ENCODE results near the gene TSNAXIP1.
"Not testable (repeated sequence)": the region's sequence is repeated elsewhere in the genome, so short reads cannot be mapped to it uniquely, and the experiment has no call there.

The TSNAXIP1 gene

DNA sequence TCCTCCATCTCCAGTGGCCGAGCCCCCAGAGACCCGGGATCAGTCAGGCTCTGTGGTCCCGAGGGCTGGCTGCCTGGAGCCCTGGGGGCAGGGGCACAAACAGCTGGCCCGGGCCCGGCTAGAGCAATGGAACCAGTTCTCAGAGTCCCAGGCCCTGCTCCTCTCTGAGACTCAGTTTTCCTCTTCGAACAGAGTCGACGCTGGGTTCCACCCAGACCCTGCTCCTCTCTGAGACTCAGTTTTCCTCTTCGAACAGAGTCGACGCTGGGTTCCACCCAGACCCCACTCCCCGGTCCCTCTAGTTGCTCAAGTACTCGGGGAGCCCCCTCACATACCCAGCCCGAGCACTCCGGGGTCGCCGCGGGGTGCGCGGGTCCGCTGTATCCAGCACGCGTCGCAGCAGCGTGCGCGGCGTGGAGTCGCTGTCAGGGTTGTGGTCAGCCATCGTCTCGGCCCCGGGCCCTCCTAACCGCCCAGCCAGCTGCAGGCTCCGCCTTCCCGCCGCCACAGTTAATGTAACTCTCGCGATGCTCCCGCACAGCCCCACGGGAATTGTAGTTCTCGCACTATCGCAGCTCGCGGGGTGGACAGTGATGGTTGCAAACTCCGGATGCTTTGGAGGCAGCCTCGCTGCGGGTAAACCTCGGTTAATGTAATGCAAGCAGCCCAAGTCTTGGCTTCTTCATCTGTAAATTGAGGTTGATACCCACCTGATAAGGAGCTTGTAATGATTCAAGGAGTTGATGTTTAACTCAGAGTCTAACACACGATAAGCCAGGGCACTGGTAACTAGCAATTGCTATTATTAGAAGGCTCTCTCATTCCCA, 26.9 kb downstream of the TSNAXIP1 start (continued):
- no peak for TF ChIP-seq ZNF341 (tag by site-specific recombination; IDR thresholded peaks at IDR 0.05; ENCODE audit: low read depth)
- TF ChIP-seq ZNF354C (tag by site-specific recombination; IDR thresholded peaks at IDR 0.05; ENCODE audit: borderline replicate concordance, low read depth): no peak
- no peak for TF ChIP-seq ZNF292 (tag by site-specific recombination; IDR thresholded peaks at IDR 0.05; ENCODE audit: borderline replicate concordance, low read depth)
- peak; percentile 74 for TF ChIP-seq KLF8 (tag by site-specific recombination; IDR thresholded peaks at IDR 0.05)
- TF ChIP-seq ZNF37A (tag by site-specific recombination; IDR thresholded peaks at IDR 0.05): no peak
- no peak for TF ChIP-seq ZNF23 (tag by site-specific recombination; IDR thresholded peaks at IDR 0.05; ENCODE audit: borderline replicate concordance)
- no peak for TF ChIP-seq PRDM1 (tag by site-specific recombination; IDR thresholded peaks at IDR 0.05)
- TF ChIP-seq ZNF416 (tag by site-specific recombination; IDR thresholded peaks at IDR 0.05): no peak
- TF ChIP-seq SCRT1 (tag by site-specific recombination; IDR thresholded peaks at IDR 0.05; ENCODE audit: borderline replicate concordance): no peak
- TF ChIP-seq ZNF571 (tag by site-specific recombination; IDR thresholded peaks at IDR 0.05): no peak

DNA sequence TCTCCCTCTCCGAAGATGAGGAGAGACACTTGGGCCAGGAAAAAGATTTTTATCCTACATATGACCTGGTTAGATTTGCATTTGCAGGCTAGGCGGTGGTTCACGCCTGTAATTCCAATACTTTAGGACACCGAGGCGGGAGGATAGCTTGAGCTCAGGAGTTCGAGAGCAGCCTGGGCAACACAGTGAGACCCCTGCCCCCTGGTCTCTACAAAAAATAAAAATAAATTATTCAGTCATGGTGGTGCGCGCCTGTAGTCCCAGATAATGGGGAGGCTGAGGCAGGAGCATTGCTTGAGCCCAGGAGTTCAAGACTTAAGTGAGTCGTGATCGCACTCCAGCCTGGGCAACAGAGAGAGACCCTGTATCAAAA, 27.5 kb downstream of the TSNAXIP1 start:
- Histone ChIP-seq H3K36me3 (ENCODE audit: control insufficient read depth in 2 of 2, insufficient read depth in 1 of 2, low read length in 2 of 2) (peaks cover 0 to 32% of the 10 kb centered on the region in 2 experiments; a peak in 2 of 3 replicates), H3K9me3 (ENCODE audit: control insufficient read depth, insufficient read depth, low read depth, low read length) (no peaks in the 10 kb centered on the region), H3K4me3 (ENCODE audit: low read depth, low read length) (no peak overlapping the region), H3K4me1 (ENCODE audit: control insufficient read depth, insufficient read depth, low read length) (no peaks in the 10 kb centered on the region), H3K27ac (ENCODE audit: extremely low read depth, low read depth, low read length) (peak overlapping the region; percentile 76; the same call in 1 of the 2 replicates)
- POLR2A ChIA-PET: interaction anchor here (0.7 to 2.3 kb wide), 14 partner anchors 11 to 272 kb away, joined by 3 to 38 read pairs (median 4); partner anchors contain the start of genes EDC4, GFOD2, NUTF2 and RANBP10
- TF ChIP-seq ZNF121 (tag by site-specific recombination; IDR thresholded peaks at IDR 0.05): peak; percentile 99
- TF ChIP-seq KLF9 (tag by site-specific recombination; IDR thresholded peaks at IDR 0.05; ENCODE audit: low read depth): no peak
- CTCF ChIA-PET: interaction anchor here (0.9 to 2.6 kb wide), 5 partner anchors 11 to 49 kb away, joined by 3 to 32 read pairs (median 4); no protein-coding TSS in a partner anchor

- H3K27ac ChIP-seq (ENCODE audit: extremely low read depth, low read depth, low read length); H3K4me1 ChIP-seq (ENCODE audit: control insufficient read depth, insufficient read depth, low read length); POLR2A ChIA-PET; H3K4me3 ChIP-seq (ENCODE audit: low read depth, low read length); H3K9me3 ChIP-seq (ENCODE audit: control insufficient read depth, insufficient read depth, low read depth, low read length); H3K36me3 ChIP-seq (ENCODE audit: control insufficient read depth in 2 of 2, insufficient read depth in 1 of 2, low read length in 2 of 2): not testable (repeated sequence)
- CTCF ChIA-PET: interaction anchor here (2.7 kb wide), 1 partner anchor 21 kb away, joined by 15 read pairs; no protein-coding TSS in a partner anchor
- TF ChIP-seq ZFHX2 (tag by site-specific recombination; conservative IDR thresholded peaks at IDR 0.05): 0 out of 2 replicates have a peak, but pooled peaks have one; percentile 7
Measured at GRCh38 chr16:67837190-67837589, 30.5 kb downstream of the TSNAXIP1 start.

DNA sequence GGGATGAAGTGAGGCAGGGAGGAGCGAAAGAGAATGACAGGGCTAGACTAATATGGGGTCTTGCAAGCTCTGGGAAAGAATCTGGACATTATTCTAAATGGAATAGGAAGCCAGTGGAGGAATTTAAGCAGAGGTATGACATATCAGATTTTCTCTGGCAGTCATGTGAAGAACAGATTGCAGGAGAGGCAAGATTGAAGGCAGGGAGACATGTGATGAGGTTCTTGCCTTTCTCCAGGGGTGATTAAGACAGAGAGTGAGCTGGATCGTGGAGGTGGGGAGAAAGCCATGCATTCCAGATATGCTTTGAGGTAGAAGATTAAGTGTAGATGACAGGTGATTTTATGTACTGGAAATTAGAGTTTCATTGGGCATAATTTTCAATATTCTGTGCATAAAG, 31.1 kb downstream of the TSNAXIP1 start:
- Histone ChIP-seq H3K4me1 (ENCODE audit: control insufficient read depth, insufficient read depth, low read length) (no peaks in the 10 kb centered on the region), H3K27ac (ENCODE audit: extremely low read depth, low read depth, low read length) (no peak overlapping the region), H3K9me3 (ENCODE audit: control insufficient read depth, insufficient read depth, low read depth, low read length) (no peaks in the 10 kb centered on the region), H3K36me3 (ENCODE audit: control insufficient read depth in 2 of 2, insufficient read depth in 1 of 2, low read length in 2 of 2) (no peaks in the 10 kb centered on the region), H3K4me3 (ENCODE audit: low read depth, low read length) (no peak overlapping the region)
- ChIA-PET POLR2A (no interaction called here), CTCF (interaction anchor here (2.7 kb wide), 1 partner anchor 21 kb away, joined by 15 read pairs; no protein-coding TSS in a partner anchor)
- peak; percentile 36; the same call in 1 of the 2 replicates for TF ChIP-seq PRDM1 (tag by site-specific recombination; IDR thresholded peaks at IDR 0.05)
- no peak for TF ChIP-seq ZNF830 (tag by site-specific recombination; IDR thresholded peaks at IDR 0.05; ENCODE audit: low read depth)

DNA sequence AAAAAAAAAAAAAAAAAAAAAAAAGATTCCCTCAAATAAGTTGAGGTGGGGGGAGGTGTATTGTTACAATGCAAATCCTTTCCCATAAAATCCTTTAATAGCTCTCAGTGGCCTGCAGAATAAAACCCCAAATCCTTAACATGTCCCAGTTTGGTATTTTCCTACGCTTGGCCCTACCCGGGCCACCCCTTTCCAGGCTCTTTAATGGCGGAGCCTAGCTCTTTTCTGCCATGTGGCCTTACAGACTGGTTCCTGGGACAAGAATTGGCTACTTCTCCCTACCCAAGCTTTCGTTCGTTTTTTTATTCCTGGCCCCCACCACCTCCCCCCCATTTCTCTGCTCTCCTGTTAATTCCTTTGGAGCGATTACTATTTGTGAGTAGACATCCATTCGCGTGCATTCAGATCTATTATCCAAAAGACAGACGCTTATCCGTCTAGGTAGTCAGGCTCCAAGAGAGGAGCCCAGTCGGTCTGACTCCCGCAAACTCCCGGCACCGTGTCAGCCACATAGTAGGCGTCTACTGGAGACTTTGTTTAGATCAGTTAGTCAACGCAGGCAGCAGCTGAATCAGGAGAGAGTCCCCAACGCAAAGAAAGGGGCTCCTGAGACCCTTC, 34.6 kb downstream of the TSNAXIP1 start:
- Histone ChIP-seq H3K4me1 (ENCODE audit: control insufficient read depth, insufficient read depth, low read length) (peaks cover 16% of the 10 kb centered on the region), H3K36me3 (ENCODE audit: control insufficient read depth in 2 of 2, insufficient read depth in 1 of 2, low read length in 2 of 2) (peaks cover 0 to 13% of the 10 kb centered on the region in 2 experiments; a peak in 1 of 3 replicates), H3K27ac (ENCODE audit: extremely low read depth, low read depth, low read length) (peak overlapping the region; percentile 99; the same call in 1 of the 2 replicates), H3K9me3 (ENCODE audit: control insufficient read depth, insufficient read depth, low read depth, low read length) (no peaks in the 10 kb centered on the region), H3K4me3 (ENCODE audit: low read depth, low read length) (no peak overlapping the region; the same call in 1 of the 2 replicates)
- CTCF ChIA-PET: interaction anchor here (0.6 to 1.8 kb wide), 6 partner anchors 12 to 1349 kb away, joined by 3 to 13 read pairs (median 4); no protein-coding TSS in a partner anchor
- POLR2A ChIA-PET: interaction anchor here (0.6 to 1.2 kb wide), 2 partner anchors 30 to 35 kb away, joined by 3 to 4 read pairs; partner anchors contain the start of genes RANBP10 and TSNAXIP1
- TF ChIP-seq ZNF777 (tag by site-specific recombination; IDR thresholded peaks at IDR 0.05; ENCODE audit: borderline replicate concordance): 0 out of 2 replicates have a peak, but pooled peaks have one; percentile 61
- peak; percentile 88 for TF ChIP-seq ZNF10 (tag by site-specific recombination; IDR thresholded peaks at IDR 0.05)
- TF ChIP-seq PRDM10 (tag by site-specific recombination; IDR thresholded peaks at IDR 0.05): peak; percentile 73
- no peak for TF ChIP-seq ZNF473 (tag by site-specific recombination; IDR thresholded peaks at IDR 0.05)
- TF ChIP-seq, protein P1, sequence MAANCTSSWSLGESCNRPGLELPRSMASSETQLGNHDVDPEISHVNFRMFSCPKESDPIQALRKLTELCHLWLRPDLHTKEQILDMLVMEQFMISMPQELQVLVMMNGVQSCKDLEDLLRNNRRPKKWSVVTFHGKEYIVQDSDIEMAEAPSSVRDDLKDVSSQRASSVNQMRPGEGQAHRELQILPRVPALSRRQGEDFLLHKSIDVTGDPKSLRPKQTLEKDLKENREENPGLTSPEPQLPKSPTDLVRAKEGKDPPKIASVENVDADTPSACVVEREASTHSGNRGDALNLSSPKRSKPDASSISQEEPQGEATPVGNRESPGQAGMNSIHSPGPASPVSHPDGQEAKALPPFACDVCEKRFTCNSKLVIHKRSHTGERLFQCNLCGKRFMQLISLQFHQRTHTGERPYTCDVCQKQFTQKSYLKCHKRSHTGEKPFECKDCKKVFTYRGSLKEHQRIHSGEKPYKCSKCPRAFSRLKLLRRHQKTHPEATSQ (tag by site-specific recombination; IDR thresholded peaks at IDR 0.05): 0 out of 2 replicates have a peak, but pooled peaks have one; percentile 8

All from HEK293 (cell line).